AG09309 (cell line): ENCODE data around the gene CD22.

Source experiments
- DNase-seq: peaks from one replicate; pipeline ENCODE4 v3.0.0-alpha.2; 2010; ENCODE audit warnings: low read depth
- H3K4me3 ChIP-seq: 2 replicates; pipeline ENCODE4 v1.5.1; 2011; ENCODE audit warnings: mild to moderate bottlenecking, low read depth, low read length, moderate library complexity; ENCODE audit not compliant: control insufficient read depth
- TF ChIP-seq, protein P1 (sequence below): IDR thresholded peaks from 2 replicates; pipeline ENCODE4 v1.5.1; 2011; ENCODE audit warnings: mild to moderate bottlenecking, low read depth, low read length, inconsistent platforms; ENCODE audit not compliant: insufficient read depth, control insufficient read depth; ENCODE audit errors: missing control alignments

CD22 gene

DNA sequence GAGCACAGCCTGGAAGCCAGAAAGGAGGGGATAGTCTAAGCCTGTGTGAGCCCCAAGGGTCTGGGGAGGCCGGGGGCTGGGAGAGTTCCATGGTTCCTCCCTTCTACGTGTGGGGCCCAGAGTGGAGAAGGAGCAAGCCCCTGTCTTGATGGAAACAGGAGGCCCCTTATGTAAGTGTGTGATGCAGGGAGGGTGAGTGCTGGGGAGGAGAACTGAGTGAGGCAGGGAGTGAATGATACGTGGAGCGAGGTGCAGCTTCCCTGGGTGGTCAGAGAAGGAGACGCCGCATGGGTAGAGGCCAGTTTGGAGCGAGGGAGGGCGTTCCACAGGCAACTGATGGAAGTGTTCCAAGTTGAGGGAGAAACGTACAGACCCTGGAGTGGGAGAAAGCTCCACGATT lies 21.1 kb upstream of the CD22 start:
- DNase-seq = no peak
- TF ChIP-seq, protein P1, sequence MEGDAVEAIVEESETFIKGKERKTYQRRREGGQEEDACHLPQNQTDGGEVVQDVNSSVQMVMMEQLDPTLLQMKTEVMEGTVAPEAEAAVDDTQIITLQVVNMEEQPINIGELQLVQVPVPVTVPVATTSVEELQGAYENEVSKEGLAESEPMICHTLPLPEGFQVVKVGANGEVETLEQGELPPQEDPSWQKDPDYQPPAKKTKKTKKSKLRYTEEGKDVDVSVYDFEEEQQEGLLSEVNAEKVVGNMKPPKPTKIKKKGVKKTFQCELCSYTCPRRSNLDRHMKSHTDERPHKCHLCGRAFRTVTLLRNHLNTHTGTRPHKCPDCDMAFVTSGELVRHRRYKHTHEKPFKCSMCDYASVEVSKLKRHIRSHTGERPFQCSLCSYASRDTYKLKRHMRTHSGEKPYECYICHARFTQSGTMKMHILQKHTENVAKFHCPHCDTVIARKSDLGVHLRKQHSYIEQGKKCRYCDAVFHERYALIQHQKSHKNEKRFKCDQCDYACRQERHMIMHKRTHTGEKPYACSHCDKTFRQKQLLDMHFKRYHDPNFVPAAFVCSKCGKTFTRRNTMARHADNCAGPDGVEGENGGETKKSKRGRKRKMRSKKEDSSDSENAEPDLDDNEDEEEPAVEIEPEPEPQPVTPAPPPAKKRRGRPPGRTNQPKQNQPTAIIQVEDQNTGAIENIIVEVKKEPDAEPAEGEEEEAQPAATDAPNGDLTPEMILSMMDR = no peak
- H3K4me3 ChIP-seq = no peak overlapping the region

DNA sequence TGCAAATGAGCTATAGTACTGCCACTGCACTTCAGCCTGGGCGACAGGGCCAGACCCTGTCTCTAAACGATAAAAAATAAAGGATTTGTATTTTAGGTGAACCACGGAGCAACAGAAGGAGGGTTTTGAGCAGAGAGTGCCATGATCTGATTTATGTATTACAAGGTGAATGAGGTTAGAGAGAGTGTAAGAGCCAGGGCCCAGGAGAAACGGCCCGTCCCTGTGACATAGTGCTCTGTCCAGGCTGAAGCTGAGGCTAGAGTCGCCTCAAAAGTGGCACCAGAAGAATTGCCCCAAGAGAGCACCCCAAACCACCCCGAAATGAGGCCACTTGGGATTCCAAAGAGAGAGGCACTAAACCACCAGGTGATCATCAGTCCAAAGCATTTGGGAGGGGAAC lies 20.1 kb upstream of the CD22 start:
- TF ChIP-seq, protein P1 = no peak
- no peak overlapping the region for H3K4me3 ChIP-seq
- no peak for DNase-seq

- no peak overlapping the region for H3K4me3 ChIP-seq
- no peak for DNase-seq
- TF ChIP-seq, protein P1 = no peak
Measured at GRCh38 chr19:35309481-35310279, 19.3 kb upstream of the CD22 start.

- no peak overlapping the region for H3K4me3 ChIP-seq
- no peak for DNase-seq
- TF ChIP-seq, protein P1 = no peak
Measured at GRCh38 chr19:35310331-35310730, 18.7 kb upstream of the CD22 start.

- no peak for DNase-seq
Measured at GRCh38 chr19:35310811-35311465, 18.0 kb upstream of the CD22 start.

GRCh38 chr19:35311901-35312665 lies 16.9 kb upstream of the CD22 start:
- TF ChIP-seq, protein P1 = no peak
- no peak for DNase-seq
- H3K4me3 ChIP-seq = no peak overlapping the region

More at GRCh38 chr19:35310811-35311465, 18.0 kb upstream of the CD22 start:
- no peak overlapping the region for H3K4me3 ChIP-seq
- TF ChIP-seq, protein P1 = no peak
